ENCODE results near the gene CPE. TPM values are rescaled to one million over a fixed set of nuclear protein-coding genes. Genes with fewer than 3 reads are reported as not detected.

The CPE gene
- total and polyA plus RNA-seq, 2 experiments from 2014 or later: 53.9 to 77.9 TPM

DNA sequence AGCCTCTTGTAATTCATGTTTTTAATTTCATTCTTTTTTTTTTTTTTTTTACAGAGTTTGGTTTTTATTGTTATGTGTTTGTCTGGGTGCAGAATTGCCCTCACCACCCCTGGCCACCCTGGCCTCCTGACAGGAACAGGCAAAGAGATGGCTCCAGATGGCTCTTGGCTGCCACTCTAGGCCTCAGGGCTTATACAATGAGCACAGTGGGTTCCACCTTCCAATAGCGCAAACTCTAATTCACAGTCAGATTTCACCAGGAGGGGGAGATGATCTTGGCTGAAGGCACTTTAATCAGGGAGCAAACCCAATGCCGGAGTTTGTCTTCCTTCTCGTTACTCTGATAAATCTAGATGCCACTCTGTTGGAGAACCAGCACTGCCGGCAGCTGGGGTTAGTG is 24.8 kb downstream of the CPE start:
- Histone ChIP-seq H3K27ac (no peak overlapping the region), H3K4me2 (ENCODE audit: unreplicated experiment) (no peak overlapping the region), H3F3A (ENCODE audit: insufficient read depth) (no peaks in the 10 kb centered on the region), H3K4me3 (no peak overlapping the region), H2AFZ (no peak overlapping the region), H3K4me1 (ENCODE audit: insufficient read depth) (no peaks in the 10 kb centered on the region), H3K79me2 (ENCODE audit: insufficient read depth) (no peaks in the 10 kb centered on the region), H3K9me2 (ENCODE audit: insufficient read depth) (no peaks in the 10 kb centered on the region), H3K9ac (no peak overlapping the region), H3K36me3 (ENCODE audit: low read depth) (no peaks in the 10 kb centered on the region), H4K20me1 (ENCODE audit: insufficient read depth) (no peaks in the 10 kb centered on the region), H3K27me3 (replicated peaks; ENCODE audit: insufficient read depth) (no peaks in the 10 kb centered on the region), H3K9me3 (ENCODE audit: low read depth) (no peaks in the 10 kb centered on the region)
- DNase-seq: no peak
- TF ChIP-seq EZH2 (IDR thresholded peaks at IDR 0.05; ENCODE audit: insufficient read depth, poor library complexity, severe bottlenecking) (no peak), EZH2phosphoT487 (IDR thresholded peaks at IDR 0.05; ENCODE audit: insufficient read depth, low read depth) (no peak)
- in situ Hi-C loops (cut with MboI): no loop called here
- 32 to 38% methylated on average over 4 of the region's 4 CpGs for WGBS, 2 experiments (ENCODE audit: low coverage in 1 of 2, low lambda C conversion rate in 2 of 2, missing lambda C conversion rate in 2 of 2)

DNA sequence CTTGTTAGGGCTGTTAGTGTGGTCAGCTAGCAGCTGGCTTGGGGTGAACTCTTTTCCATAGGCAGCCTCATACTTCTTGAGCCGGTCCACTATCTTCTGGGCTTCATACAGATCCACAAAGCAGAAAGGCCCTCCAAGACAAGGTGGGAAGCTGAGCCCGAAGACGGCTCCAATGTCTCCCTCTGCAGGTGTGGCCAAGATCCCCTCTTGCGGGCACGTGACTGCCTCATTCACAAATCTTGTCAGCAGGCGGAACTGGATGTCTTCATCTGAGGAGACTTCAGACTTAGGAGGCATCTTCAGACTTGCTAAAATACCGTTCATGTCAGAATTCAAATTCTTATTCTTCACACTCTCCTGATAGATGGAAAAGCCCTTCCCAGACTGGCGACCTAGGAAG is 25.3 kb downstream of the CPE start:
- no peaks in the 10 kb centered on the region for H3K9me3 ChIP-seq (ENCODE audit: low read depth)
- WGBS, 2 experiments (ENCODE audit: low coverage in 1 of 2, low lambda C conversion rate in 2 of 2, missing lambda C conversion rate in 2 of 2): 84 to 85% methylated on average over 8 of the region's 8 CpGs
- H3K79me2 ChIP-seq (ENCODE audit: insufficient read depth): no peaks in the 10 kb centered on the region
- H2AFZ ChIP-seq: no peak overlapping the region
- no peaks in the 10 kb centered on the region for H3K36me3 ChIP-seq (ENCODE audit: low read depth)
- no peaks in the 10 kb centered on the region for H4K20me1 ChIP-seq (ENCODE audit: insufficient read depth)
- H3K27me3 ChIP-seq (replicated peaks; ENCODE audit: insufficient read depth): no peaks in the 10 kb centered on the region
- no peak overlapping the region for H3K9ac ChIP-seq
- no peak overlapping the region for H3K27ac ChIP-seq
- no peaks in the 10 kb centered on the region for H3F3A ChIP-seq (ENCODE audit: insufficient read depth)
- H3K4me1 ChIP-seq (ENCODE audit: insufficient read depth): no peaks in the 10 kb centered on the region
- no peak overlapping the region for H3K4me3 ChIP-seq
- in situ Hi-C loops (cut with MboI): no loop called here
- TF ChIP-seq EZH2 (IDR thresholded peaks at IDR 0.05; ENCODE audit: insufficient read depth, poor library complexity, severe bottlenecking) (no peak), EZH2phosphoT487 (IDR thresholded peaks at IDR 0.05; ENCODE audit: insufficient read depth, low read depth) (no peak)
- no peak overlapping the region for H3K4me2 ChIP-seq (ENCODE audit: unreplicated experiment)
- no peak for DNase-seq
- H3K9me2 ChIP-seq (ENCODE audit: insufficient read depth): no peaks in the 10 kb centered on the region

DNA sequence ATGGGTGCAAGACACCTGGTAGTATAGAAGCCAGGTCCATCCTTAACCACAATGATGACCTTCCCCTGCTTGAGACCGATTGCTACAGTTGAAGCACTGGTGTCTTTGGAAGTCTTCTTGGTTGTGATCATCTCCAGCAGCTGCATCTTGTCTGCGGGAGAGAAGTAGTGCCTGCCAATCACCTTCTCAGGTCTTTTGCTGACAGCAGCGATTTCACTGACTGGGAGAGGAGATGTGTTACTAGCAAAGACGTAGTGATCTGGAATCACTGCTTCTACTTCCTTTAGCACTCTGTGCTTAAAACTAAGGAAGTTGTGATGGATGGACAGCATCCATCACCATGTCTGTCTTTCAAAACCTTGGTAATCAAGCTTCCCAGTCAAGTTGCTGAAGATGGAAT is 25.9 kb downstream of the CPE start:
- no peak overlapping the region for H3K9ac ChIP-seq

DNA sequence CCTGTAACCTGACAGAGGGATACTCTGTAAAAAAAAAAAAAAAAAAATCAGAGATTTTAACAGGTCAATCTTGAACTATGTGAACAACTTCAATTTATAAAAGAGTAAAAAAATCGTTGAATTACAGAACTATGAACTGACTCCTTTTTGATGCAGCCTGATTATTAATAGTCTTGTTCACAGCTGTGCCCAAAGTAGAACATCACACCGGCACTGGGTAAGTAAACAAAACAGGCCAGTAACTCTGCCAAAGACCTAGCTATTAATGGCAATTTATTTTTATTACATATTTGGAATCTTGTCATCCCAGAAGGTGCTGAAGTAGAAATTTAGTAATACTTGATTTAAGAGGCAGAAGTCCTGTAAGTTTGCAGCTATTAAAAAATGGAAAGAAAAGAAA is 31.4 kb downstream of the CPE start:
- WGBS, 2 experiments (ENCODE audit: low coverage in 1 of 2, low lambda C conversion rate in 2 of 2, missing lambda C conversion rate in 2 of 2): 50 to 53% methylated on average over 2 of the region's 2 CpGs
- Histone ChIP-seq H3K79me2 (ENCODE audit: insufficient read depth) (no peaks in the 10 kb centered on the region), H3K9me2 (ENCODE audit: insufficient read depth) (no peaks in the 10 kb centered on the region)

More for the DNA sequence above, 25.9 kb downstream of the CPE start:
- H3F3A ChIP-seq (ENCODE audit: insufficient read depth): no peaks in the 10 kb centered on the region
- no peaks in the 10 kb centered on the region for H3K9me2 ChIP-seq (ENCODE audit: insufficient read depth)
- no peak overlapping the region for H3K27ac ChIP-seq
- in situ Hi-C loops (cut with MboI): no loop called here
- TF ChIP-seq EZH2phosphoT487 (IDR thresholded peaks at IDR 0.05; ENCODE audit: insufficient read depth, low read depth): no peak
- no peak for TF ChIP-seq EZH2 (IDR thresholded peaks at IDR 0.05; ENCODE audit: insufficient read depth, poor library complexity, severe bottlenecking)
- DNase-seq: no peak
- no peaks in the 10 kb centered on the region for H3K4me1 ChIP-seq (ENCODE audit: insufficient read depth)
- no peaks in the 10 kb centered on the region for H3K79me2 ChIP-seq (ENCODE audit: insufficient read depth)
- H3K4me2 ChIP-seq (ENCODE audit: unreplicated experiment): no peak overlapping the region
- H3K9me3 ChIP-seq (ENCODE audit: low read depth): no peaks in the 10 kb centered on the region
- no peaks in the 10 kb centered on the region for H3K27me3 ChIP-seq (replicated peaks; ENCODE audit: insufficient read depth)
- H4K20me1 ChIP-seq (ENCODE audit: insufficient read depth): no peaks in the 10 kb centered on the region
- H2AFZ ChIP-seq: no peak overlapping the region
- no peaks in the 10 kb centered on the region for H3K36me3 ChIP-seq (ENCODE audit: low read depth)
- no peak overlapping the region for H3K4me3 ChIP-seq
- 79 to 82% methylated on average over 4 of the region's 4 CpGs for WGBS, 2 experiments (ENCODE audit: low coverage in 1 of 2, low lambda C conversion rate in 2 of 2, missing lambda C conversion rate in 2 of 2)

DNA sequence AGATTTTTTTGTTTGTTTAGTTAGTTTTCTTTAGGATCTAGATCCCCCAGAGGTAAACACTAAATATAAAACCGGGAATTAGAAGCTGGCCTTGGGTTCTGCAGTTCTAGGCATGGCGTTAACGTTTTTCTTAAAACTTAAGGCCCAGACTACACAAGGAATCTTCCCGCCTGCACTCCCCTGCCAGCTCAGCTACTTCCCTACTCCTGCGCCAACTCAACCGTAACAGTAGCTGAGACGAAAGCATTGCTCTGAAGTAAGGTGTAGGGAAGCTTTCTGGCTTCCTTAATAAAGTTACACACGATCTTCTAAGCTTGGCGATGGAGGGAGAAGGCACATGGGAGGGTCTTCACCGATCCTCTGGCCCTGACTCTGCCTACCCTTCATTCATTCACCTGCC is 37.1 kb downstream of the CPE start:
- TF ChIP-seq EZH2phosphoT487 (IDR thresholded peaks at IDR 0.05; ENCODE audit: insufficient read depth, low read depth) (no peak), EZH2 (IDR thresholded peaks at IDR 0.05; ENCODE audit: insufficient read depth, poor library complexity, severe bottlenecking) (no peak)
- H3K4me2 ChIP-seq (ENCODE audit: unreplicated experiment): no peak overlapping the region
- H3K9me2 ChIP-seq (ENCODE audit: insufficient read depth): no peaks in the 10 kb centered on the region
- no peaks in the 10 kb centered on the region for H3K9me3 ChIP-seq (ENCODE audit: low read depth)
- no peak overlapping the region for H2AFZ ChIP-seq
- no peak overlapping the region for H3K4me3 ChIP-seq
- no peaks in the 10 kb centered on the region for H3K27me3 ChIP-seq (replicated peaks; ENCODE audit: insufficient read depth)
- in situ Hi-C loops (cut with MboI): no loop called here
- WGBS, 2 experiments (ENCODE audit: low coverage in 1 of 2, low lambda C conversion rate in 2 of 2, missing lambda C conversion rate in 2 of 2): 88 to 89% methylated on average over 10 of the region's 10 CpGs
- no peak for DNase-seq
- no peak overlapping the region for H3K9ac ChIP-seq
- H3K4me1 ChIP-seq (ENCODE audit: insufficient read depth): no peaks in the 10 kb centered on the region
- H3K27ac ChIP-seq: no peak overlapping the region
- no peaks in the 10 kb centered on the region for H3K79me2 ChIP-seq (ENCODE audit: insufficient read depth)
- H4K20me1 ChIP-seq (ENCODE audit: insufficient read depth): no peaks in the 10 kb centered on the region
- no peaks in the 10 kb centered on the region for H3F3A ChIP-seq (ENCODE audit: insufficient read depth)
- H3K36me3 ChIP-seq (ENCODE audit: low read depth): no peaks in the 10 kb centered on the region

More for the DNA sequence above, 31.4 kb downstream of the CPE start:
- no peaks in the 10 kb centered on the region for H4K20me1 ChIP-seq (ENCODE audit: insufficient read depth)
- no peak for DNase-seq
- in situ Hi-C loops (cut with MboI): no loop called here
- no peak overlapping the region for H2AFZ ChIP-seq
- no peaks in the 10 kb centered on the region for H3K9me3 ChIP-seq (ENCODE audit: low read depth)
- no peak overlapping the region for H3K4me2 ChIP-seq (ENCODE audit: unreplicated experiment)
- no peak overlapping the region for H3K9ac ChIP-seq
- H3K27ac ChIP-seq: no peak overlapping the region
- no peaks in the 10 kb centered on the region for H3K4me1 ChIP-seq (ENCODE audit: insufficient read depth)
- no peaks in the 10 kb centered on the region for H3K27me3 ChIP-seq (replicated peaks; ENCODE audit: insufficient read depth)
- no peaks in the 10 kb centered on the region for H3K36me3 ChIP-seq (ENCODE audit: low read depth)
- TF ChIP-seq EZH2 (IDR thresholded peaks at IDR 0.05; ENCODE audit: insufficient read depth, poor library complexity, severe bottlenecking): no peak
- TF ChIP-seq EZH2phosphoT487 (IDR thresholded peaks at IDR 0.05; ENCODE audit: insufficient read depth, low read depth): no peak
- no peak overlapping the region for H3K4me3 ChIP-seq
- H3F3A ChIP-seq (ENCODE audit: insufficient read depth): no peaks in the 10 kb centered on the region

All from GM23248 (cell line).